Activated T-helper 1 cell treated with anti-CD3 and anti-CD28 coated beads, Interleukin-12 subunit alpha, Interleukin-12 subunit beta, Interleukin-2, Interleukin-4 antibody, amounts not matched to agents 30 ng/mL and 10 ng/mL and 1 ng/mL, durations not matched to agents 14 hours and 24 hours and 36 hours (primary cell): ENCODE measurements around the gene DIMT1. TPM values are rescaled to one million over a fixed set of nuclear protein-coding genes. Genes with fewer than 3 reads are reported as not detected.

ENCODE experiments used
- DNase-seq: peaks from one replicate; pipeline ENCODE4 v3.0.0; 2021; ENCODE audit warnings: low spot score
- H3K27ac Mint-ChIP-seq: one replicate; pipeline ENCODE4 v1.8.0; 2021; ENCODE audit warnings: mild to moderate bottlenecking, mixed read lengths
- H3K27me3 Mint-ChIP-seq: one replicate; pipeline ENCODE4 v1.8.0; 2022; ENCODE audit warnings: mild to moderate bottlenecking, moderate library complexity, mixed read lengths; ENCODE audit not compliant: insufficient read depth
- H3K36me3 Mint-ChIP-seq: one replicate; pipeline ENCODE4 v1.8.0; 2021; ENCODE audit warnings: low read depth, mixed read lengths
- H3K4me1 Mint-ChIP-seq: one replicate; pipeline ENCODE4 v1.8.0; 2021; ENCODE audit warnings: low read depth, mixed read lengths
- H3K4me3 Mint-ChIP-seq: one replicate; pipeline ENCODE4 v1.8.0; 2021; ENCODE audit warnings: mild to moderate bottlenecking, moderate library complexity, mixed read lengths
- H3K9me3 Mint-ChIP-seq: one replicate; pipeline ENCODE4 v1.8.0; 2021; ENCODE audit warnings: mixed read lengths
- intact Hi-C: fragments of 100-400 bp; cut with micrococcal nuclease; formaldehyde crosslinking; loops from one replicate; pipeline ENCODE4 v1.15.1; 2024
- total RNA-seq: library from RNA; stranded (reverse); gene quantifications from 2 replicates; pipeline ENCODE4 v1.2.3, GENCODE V29; 2022

The DIMT1 gene
- total RNA-seq, 1 donor from 2014 or later = 42.4 TPM

DNA sequence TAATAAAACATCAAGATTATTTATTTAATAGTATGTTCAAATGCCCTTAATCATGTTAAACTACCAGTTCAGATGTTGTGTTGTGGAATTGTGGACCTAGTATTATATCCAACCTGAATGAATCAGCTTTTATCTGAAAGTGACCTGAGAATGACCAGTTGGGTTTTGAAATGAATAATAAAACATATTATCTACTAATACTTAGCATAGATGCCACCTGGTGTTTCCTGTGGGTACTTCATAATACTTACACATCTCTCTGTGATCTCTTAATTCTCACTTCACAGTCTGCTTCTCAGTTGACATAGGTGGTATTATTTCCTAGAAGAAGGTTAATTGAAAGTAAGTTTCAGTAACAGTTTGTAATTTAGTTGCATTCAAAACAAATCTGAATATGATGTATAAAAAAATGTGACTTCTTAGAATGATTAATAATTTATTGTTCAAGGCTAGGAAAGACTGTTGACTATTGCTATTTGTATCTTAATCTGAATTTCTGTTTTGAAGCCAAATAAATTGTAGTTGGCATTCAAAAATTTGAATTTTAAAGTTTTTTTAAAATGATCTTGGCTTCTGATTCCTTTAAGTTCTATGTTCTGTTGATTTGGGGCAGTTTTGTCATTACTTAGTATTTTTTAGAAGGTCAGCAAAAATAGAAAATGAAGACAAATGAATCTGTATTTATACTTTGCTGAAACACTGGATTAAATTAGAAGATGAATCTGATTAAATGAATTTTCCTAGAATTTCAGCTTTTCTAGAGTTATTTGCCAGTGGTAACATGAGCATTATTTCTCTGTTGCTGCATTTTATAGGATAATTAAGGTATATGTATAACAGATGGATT, 49.5 kb downstream of the DIMT1 start:
- Mint-ChIP-seq H3K9me3 (no peaks in the 10 kb centered on the region), H3K4me3 (no peak overlapping the region), H3K27me3 (no peaks in the 10 kb centered on the region), H3K27ac (no peak overlapping the region), H3K4me1 (peaks cover 18% of the 10 kb centered on the region), H3K36me3 (peaks cover 36% of the 10 kb centered on the region)
- intact Hi-C loops = loop anchor here (1.0 to 5.0 kb wide), 6 partner anchors 13 to 129 kb away; partner anchors contain the start of genes DIMT1 and KIF2A
- DNase-seq = no peak

DNA sequence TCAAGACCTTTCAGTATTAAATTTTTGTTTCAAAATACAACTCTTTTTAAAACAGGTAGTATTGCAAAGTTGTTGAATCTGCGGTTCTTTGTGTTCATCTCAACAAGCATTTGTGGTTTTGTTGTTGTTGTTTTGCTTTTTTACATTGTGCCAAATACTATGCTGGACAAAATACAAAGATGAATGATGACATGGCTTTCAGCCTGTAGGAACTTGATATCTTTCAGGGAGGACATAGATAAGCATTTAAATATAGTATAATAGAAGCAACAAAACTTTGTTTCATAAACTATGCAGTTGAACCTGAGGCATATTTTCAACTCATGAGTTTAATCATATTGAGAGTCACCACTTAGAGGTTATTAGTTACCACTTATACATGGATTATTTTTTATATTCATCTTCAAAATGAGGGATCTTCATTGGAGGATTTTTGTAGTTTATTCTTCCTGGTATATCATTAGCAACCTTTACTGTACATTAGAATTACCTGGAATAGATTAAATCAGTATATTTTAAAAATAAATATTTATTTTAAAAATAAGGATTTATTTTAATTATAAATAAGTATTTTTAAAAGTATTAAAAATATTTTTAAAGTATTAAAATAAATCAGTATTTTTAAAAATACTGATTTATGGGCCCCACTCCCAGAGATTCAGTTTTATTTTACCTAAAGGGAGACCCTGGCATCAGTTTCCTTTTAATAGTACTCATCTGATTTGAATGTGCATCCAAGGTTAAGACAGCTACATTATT, 54.8 kb downstream of the DIMT1 start:
- H3K27ac Mint-ChIP-seq = peak overlapping the region; percentile 31
- intact Hi-C loops = no loop called here

DNA sequence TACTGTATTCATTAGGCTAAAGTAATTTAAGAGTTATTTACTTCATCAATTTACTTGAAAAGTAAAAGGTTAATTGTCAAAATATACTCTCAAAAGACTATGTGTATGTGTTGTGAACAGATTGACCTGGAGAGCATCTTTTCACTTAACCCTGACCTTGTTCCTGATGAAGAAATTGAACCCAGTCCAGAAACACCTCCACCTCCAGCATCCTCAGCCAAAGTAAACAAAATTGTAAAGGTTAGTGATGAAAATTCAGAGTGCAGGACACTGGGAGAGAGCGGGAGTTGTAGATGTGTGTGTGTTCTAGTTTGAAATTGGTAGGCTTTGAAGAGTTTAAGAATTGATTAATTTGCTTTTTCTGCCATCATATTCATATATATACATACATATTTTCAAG, 55.8 kb downstream of the DIMT1 start:
- no peaks in the 10 kb centered on the region for H3K9me3 Mint-ChIP-seq
- no peak overlapping the region for H3K27ac Mint-ChIP-seq
- intact Hi-C loops = no loop called here
- H3K4me3 Mint-ChIP-seq = no peak overlapping the region
- DNase-seq = no peak
- peaks cover 35% of the 10 kb centered on the region for H3K36me3 Mint-ChIP-seq
- H3K4me1 Mint-ChIP-seq = peaks cover 30% of the 10 kb centered on the region
- H3K27me3 Mint-ChIP-seq = no peaks in the 10 kb centered on the region

More for the DNA sequence above, 54.8 kb downstream of the DIMT1 start:
- peaks cover 33% of the 10 kb centered on the region for H3K36me3 Mint-ChIP-seq
- no peaks in the 10 kb centered on the region for H3K9me3 Mint-ChIP-seq
- H3K4me3 Mint-ChIP-seq = no peak overlapping the region
- DNase-seq = no peak
- H3K27me3 Mint-ChIP-seq = no peaks in the 10 kb centered on the region
- peaks cover 26% of the 10 kb centered on the region for H3K4me1 Mint-ChIP-seq

DNA sequence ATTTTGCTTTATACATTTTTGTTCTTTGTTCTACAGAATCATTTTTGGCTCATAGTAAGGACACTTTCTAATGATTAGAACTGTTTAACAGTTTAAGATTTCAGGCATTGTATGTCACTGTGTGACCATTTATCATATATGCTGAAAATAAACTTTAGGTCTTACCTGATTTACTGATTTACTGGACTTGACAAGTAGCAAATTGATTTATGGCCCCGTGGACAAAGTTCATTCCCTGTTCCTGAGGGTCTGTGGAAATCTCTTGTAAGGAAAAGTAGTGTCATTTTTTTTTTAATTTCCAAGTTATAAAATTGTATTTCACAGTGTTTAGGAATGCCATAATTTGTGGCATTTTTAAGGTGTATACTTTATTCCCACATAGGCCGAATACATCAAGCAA, 57.0 kb downstream of the DIMT1 start:
- Mint-ChIP-seq H3K27me3 (no peaks in the 10 kb centered on the region), H3K4me3 (no peak overlapping the region), H3K36me3 (peaks cover 32% of the 10 kb centered on the region), H3K4me1 (peaks cover 34% of the 10 kb centered on the region), H3K9me3 (no peaks in the 10 kb centered on the region), H3K27ac (peak overlapping the region; percentile 14)
- no peak for DNase-seq
- intact Hi-C loops = no loop called here

DNA sequence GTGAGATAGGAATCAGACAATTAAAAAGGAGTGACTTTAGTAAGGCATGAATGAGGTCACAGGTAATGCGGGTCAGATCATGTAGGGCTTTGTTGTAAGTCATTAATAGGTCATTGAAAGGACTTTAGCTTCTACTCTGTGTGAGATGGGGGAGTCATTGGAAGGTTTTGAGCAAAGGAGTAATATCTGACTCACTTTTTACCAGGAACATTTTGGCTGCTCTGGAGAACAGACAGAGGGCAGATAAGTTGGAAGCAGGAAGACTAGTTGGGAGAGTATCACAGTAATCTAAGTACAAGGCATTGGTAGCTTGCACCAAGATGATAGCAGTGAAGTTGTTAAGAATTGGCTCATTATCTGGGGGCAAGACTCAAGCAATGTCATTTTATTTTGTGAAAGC, 60.3 kb downstream of the DIMT1 start:
- Mint-ChIP-seq H3K9me3 (peaks cover 3% of the 10 kb centered on the region), H3K4me1 (peaks cover 59% of the 10 kb centered on the region), H3K4me3 (no peak overlapping the region), H3K36me3 (peaks cover 26% of the 10 kb centered on the region), H3K27ac (peak overlapping the region; percentile 70), H3K27me3 (no peaks in the 10 kb centered on the region)
- DNase-seq = no peak
- intact Hi-C loops = loop anchor here (2.0 kb wide), 1 partner anchor 59 kb away; no protein-coding TSS in a partner anchor

DNA sequence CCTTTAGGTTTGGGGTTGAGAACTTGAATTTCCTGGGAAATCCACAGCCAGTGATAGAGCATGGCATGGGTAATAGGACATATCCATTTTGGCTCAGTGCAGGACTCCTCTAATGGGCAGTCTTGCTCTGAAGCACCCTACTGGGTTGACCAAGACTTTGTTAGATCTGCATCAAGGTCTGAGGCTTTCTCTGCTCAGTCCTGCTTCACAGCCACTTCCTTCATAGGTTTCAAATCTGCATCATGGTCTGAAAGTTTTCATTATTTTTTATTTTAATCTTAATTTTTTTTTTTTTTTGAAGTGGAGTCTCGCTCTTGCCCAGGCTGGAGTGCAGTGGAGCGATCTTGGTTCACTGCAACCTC, 61.2 kb downstream of the DIMT1 start:
- intact Hi-C loops = loop anchor here (1.0 to 2.0 kb wide), 2 partner anchors 35 to 58 kb away; no protein-coding TSS in a partner anchor
- H3K27me3 Mint-ChIP-seq = no peaks in the 10 kb centered on the region
- H3K9me3 Mint-ChIP-seq = peaks cover 3% of the 10 kb centered on the region
- H3K4me1 Mint-ChIP-seq = peaks cover 59% of the 10 kb centered on the region
- H3K36me3 Mint-ChIP-seq = peaks cover 26% of the 10 kb centered on the region
- no peak for DNase-seq
- no peak overlapping the region for H3K4me3 Mint-ChIP-seq
- H3K27ac Mint-ChIP-seq = peak overlapping the region; percentile 79

DNA sequence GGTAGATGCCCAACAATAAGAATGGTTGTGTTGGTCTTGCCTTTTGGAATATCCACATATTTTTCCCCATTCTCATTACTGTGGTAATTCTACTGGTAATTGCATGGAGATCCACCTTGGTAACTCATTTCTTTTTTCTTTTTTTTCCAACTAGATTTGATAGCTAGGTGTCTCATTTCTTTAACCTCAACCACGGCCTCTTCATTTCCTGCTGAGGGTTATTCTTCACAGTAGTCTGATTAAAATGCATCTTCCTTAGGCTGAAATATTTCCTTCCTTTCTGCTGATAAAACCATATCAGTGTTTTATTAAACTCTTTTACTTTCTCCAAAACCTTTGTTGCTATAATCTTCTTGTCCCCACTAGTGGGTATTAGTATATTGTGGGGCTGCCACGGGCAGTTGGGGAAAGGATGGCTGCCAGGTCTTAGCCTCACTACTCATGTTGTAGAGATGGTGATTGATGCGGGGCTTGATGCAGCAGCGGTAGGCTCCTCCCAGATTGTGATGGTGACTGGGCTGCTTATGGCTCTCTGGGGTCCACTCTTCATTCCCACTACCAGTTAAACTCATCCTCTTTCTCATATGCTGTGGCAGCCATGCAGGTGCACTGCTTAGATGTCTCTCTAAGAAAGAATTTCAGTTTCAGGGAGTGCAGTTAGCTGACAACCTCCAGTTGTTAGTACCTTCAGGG, 61.8 kb downstream of the DIMT1 start:
- no peaks in the 10 kb centered on the region for H3K27me3 Mint-ChIP-seq
- peak overlapping the region; percentile 61 for H3K4me3 Mint-ChIP-seq
- H3K9me3 Mint-ChIP-seq = peaks cover 3% of the 10 kb centered on the region
- no peak for DNase-seq
- H3K4me1 Mint-ChIP-seq = peaks cover 59% of the 10 kb centered on the region
- peaks cover 25% of the 10 kb centered on the region for H3K36me3 Mint-ChIP-seq
- peak overlapping the region; percentile 79 for H3K27ac Mint-ChIP-seq
- intact Hi-C loops = loop anchor here (1.0 to 2.0 kb wide), 3 partner anchors 13 to 57 kb away; no protein-coding TSS in a partner anchor

DNA sequence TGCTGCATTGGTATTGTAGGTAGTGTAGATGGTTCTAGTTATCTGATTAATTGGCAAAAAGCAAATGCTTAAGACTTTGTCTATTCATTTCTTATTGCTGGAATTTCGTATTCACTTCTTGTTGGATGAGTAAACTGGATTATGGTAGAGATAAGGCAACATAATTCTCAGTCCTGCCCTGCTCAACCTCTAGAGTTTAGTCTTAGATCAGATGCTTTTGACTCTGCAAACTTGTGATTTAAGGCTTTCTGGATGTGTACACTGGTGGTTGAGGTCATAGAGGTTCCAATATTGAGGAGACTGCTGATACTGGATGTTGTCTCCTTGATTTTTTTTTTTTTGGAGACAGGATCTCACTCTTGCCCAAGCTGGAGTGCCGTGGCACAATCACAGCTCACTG, 62.7 kb downstream of the DIMT1 start:
- H3K27ac Mint-ChIP-seq = peak overlapping the region; percentile 79
- peaks cover 3% of the 10 kb centered on the region for H3K9me3 Mint-ChIP-seq
- H3K4me1 Mint-ChIP-seq = peaks cover 66% of the 10 kb centered on the region
- DNase-seq = no peak
- no peak overlapping the region for H3K4me3 Mint-ChIP-seq
- intact Hi-C loops = loop anchor here (2.0 kb wide), 1 partner anchor 14 kb away; no protein-coding TSS in a partner anchor
- H3K27me3 Mint-ChIP-seq = no peaks in the 10 kb centered on the region
- H3K36me3 Mint-ChIP-seq = peaks cover 26% of the 10 kb centered on the region

DNA sequence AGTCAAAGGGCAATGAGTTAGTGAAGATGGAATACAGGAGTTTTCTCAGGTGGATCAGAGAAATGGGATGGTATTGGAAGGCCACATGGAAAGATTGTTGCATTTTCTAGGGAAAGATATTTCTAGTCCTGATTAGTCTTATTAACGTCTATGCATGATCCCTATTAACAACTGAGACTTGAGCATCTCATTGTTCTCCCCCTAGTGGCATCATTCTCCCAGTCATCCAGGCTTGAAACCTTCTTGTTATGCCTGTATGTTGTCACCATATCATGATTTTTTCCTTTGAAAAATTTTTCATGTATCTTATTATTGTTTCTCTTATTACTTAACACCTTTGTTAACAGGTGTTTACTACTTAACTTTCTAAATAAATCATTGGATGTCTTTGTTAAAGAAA, 63.3 kb downstream of the DIMT1 start:
- no peaks in the 10 kb centered on the region for H3K27me3 Mint-ChIP-seq
- peaks cover 3% of the 10 kb centered on the region for H3K9me3 Mint-ChIP-seq

More for the DNA sequence above, 63.3 kb downstream of the DIMT1 start:
- peaks cover 26% of the 10 kb centered on the region for H3K36me3 Mint-ChIP-seq
- no peak for DNase-seq
- H3K4me1 Mint-ChIP-seq = peaks cover 69% of the 10 kb centered on the region
- no peak overlapping the region for H3K4me3 Mint-ChIP-seq
- intact Hi-C loops = loop anchor here (2.0 kb wide), 1 partner anchor 14 kb away; no protein-coding TSS in a partner anchor
- no peak overlapping the region for H3K27ac Mint-ChIP-seq

Other genes with a start within 250 kb of the DIMT1 start
- gene KIF2A, start 97.7 kb downstream of the DIMT1 start, total RNA-seq = 235 and 240 TPM in 2 replicates
- 52.5 and 54.2 TPM in 2 replicates for gene IPO11, start 8.9 kb upstream of the DIMT1 start, total RNA-seq
- gene LRRC70, start 174.9 kb upstream of the DIMT1 start, total RNA-seq = 0.83 and 0.86 TPM in 2 replicates